IMR-90 (cell line): ENCODE measurements around the gene CACNA1I. TPM values are rescaled to one million over a fixed set of nuclear protein-coding genes. Genes with fewer than 3 reads are reported as not detected.

Experiments
- ATAC-seq: fragments of 200-7000 bp; cut with Tn5 transposase; 2 replicates; pipeline ENCODE4 v1.9.1; 2020; ENCODE audit warnings: low read depth, mild to moderate bottlenecking, moderate library complexity
- BruUV-seq: library from RNA; stranded (reverse); fragments of 400-500 nt; replicated peaks from 2 replicates; lab custom pipeline; 2021; lab: Mats Ljungman, UMichigan
- CTCF ChIA-PET: fragments of 300-600 bp; formaldehyde crosslinking; extraction: SDS; loops from one replicate; lab custom pipeline; 2021; ENCODE audit warnings: antibody characterized with exemption; lab: Yijun Ruan, JAX
- POLR2A ChIA-PET: fragments of 300-600 bp; sonication (Branson Sonifier 250); formaldehyde crosslinking; loops from one replicate; lab custom pipeline; 2022; ENCODE audit warnings: antibody characterized with exemption; ENCODE audit not compliant: unreplicated experiment; lab: Charles Lee
- DNase-seq: peaks from one replicate; pipeline ENCODE4 v3.0.0; 2013
- H2AFZ ChIP-seq: replicated peaks from 2 replicates; pipeline ENCODE3; 2013; ENCODE audit warnings: low read length, mild to moderate bottlenecking; ENCODE audit not compliant: poor library complexity
- H2AK5ac ChIP-seq: 2 replicates; pipeline ENCODE4 v1.6.1; 2013; ENCODE audit warnings: low read depth, low read length, inconsistent platforms
- H2AK9ac ChIP-seq: replicated peaks from 2 replicates; pipeline ENCODE3; 2013; ENCODE audit warnings: mild to moderate bottlenecking, low read depth, low read length, moderate library complexity; ENCODE audit not compliant: poor library complexity
- H2BK120ac ChIP-seq: 2 replicates; pipeline ENCODE4 v1.6.1; 2013; ENCODE audit warnings: low read depth, low read length, inconsistent platforms
- H2BK15ac ChIP-seq: 3 replicates; pipeline ENCODE4 v1.6.1; 2013; ENCODE audit warnings: low read depth, low read length, inconsistent platforms
- H2BK20ac ChIP-seq: 2 replicates; pipeline ENCODE4 v1.6.1; 2013; ENCODE audit warnings: low read depth, mild to moderate bottlenecking, inconsistent platforms, low read length, moderate library complexity
- H2BK5ac ChIP-seq: 2 replicates; pipeline ENCODE4 v1.6.1; 2013; ENCODE audit warnings: mild to moderate bottlenecking, low read depth, low read length, inconsistent platforms; ENCODE audit not compliant: poor library complexity, severe bottlenecking
- H3K14ac ChIP-seq: replicated peaks from 2 replicates; pipeline ENCODE4 v1.6.1; 2013; ENCODE audit warnings: low read depth, low read length, inconsistent platforms
- H3K18ac ChIP-seq: 2 replicates; pipeline ENCODE4 v1.6.1; 2013; ENCODE audit warnings: low read depth, low read length, control low read depth
- H3K23ac ChIP-seq: 2 replicates; pipeline ENCODE4 v1.6.1; 2013; ENCODE audit warnings: low read depth, low read length, inconsistent platforms
- H3K27ac ChIP-seq: 2 replicates; pipeline ENCODE4 v1.5.1; 2013; ENCODE audit warnings: mild to moderate bottlenecking, control low read depth, low read length; ENCODE audit not compliant: insufficient read depth
- H3K27me3 ChIP-seq: 2 replicates; pipeline ENCODE4 v1.6.1; 2013; ENCODE audit warnings: low read length; ENCODE audit not compliant: control insufficient read depth, insufficient read depth
- H3K36me3 ChIP-seq: 2 replicates; pipeline ENCODE4 v1.6.1; 2013; ENCODE audit warnings: low read length, mixed read lengths; ENCODE audit not compliant: control insufficient read depth, insufficient read depth
- H3K4ac ChIP-seq: 2 replicates; pipeline ENCODE4 v1.6.1; 2013; ENCODE audit warnings: low read depth, low read length, inconsistent platforms
- H3K4me1 ChIP-seq: 2 replicates; pipeline ENCODE4 v1.6.1; 2013; ENCODE audit warnings: low read length, mixed read lengths; ENCODE audit not compliant: control insufficient read depth, insufficient read depth
- H3K4me2 ChIP-seq: 2 replicates; pipeline ENCODE4 v1.6.1; 2013; ENCODE audit warnings: low read depth, mild to moderate bottlenecking, control low read depth, low read length, moderate library complexity
- H3K4me3 ChIP-seq: 2 replicates; pipeline ENCODE4 v1.5.1; 2013; ENCODE audit warnings: low read depth, mild to moderate bottlenecking, control low read depth, low read length, moderate library complexity; ENCODE audit not compliant: insufficient read depth
- H3K56ac ChIP-seq: 2 replicates; pipeline ENCODE4 v1.6.1; 2013; ENCODE audit warnings: low read length, inconsistent platforms; ENCODE audit not compliant: insufficient read depth; ENCODE audit errors: extremely low read depth
- H3K79me1 ChIP-seq, 2 experiments: 2 replicates each; pipeline ENCODE4 v1.6.1; 2013; ENCODE audit warnings: low read length in 2 of 2, inconsistent platforms in 1 of 2, low read depth in 1 of 2
- H3K9ac ChIP-seq: 2 replicates; pipeline ENCODE4 v1.6.1; 2013; ENCODE audit warnings: low read depth, low read length, control low read depth
- H3K9me1 ChIP-seq: 2 replicates; pipeline ENCODE4 v1.6.1; 2013; ENCODE audit warnings: low read length, inconsistent platforms; ENCODE audit not compliant: insufficient read depth
- H3K9me3 ChIP-seq: 2 replicates; pipeline ENCODE4 v1.6.1; 2013; ENCODE audit warnings: low read length; ENCODE audit not compliant: control insufficient read depth, insufficient read depth
- H4K20me1 ChIP-seq: 2 replicates; pipeline ENCODE4 v1.6.1; 2013; ENCODE audit warnings: low read length, inconsistent platforms; ENCODE audit not compliant: insufficient read depth
- H4K5ac ChIP-seq: 2 replicates; pipeline ENCODE4 v1.6.1; 2013; ENCODE audit warnings: mild to moderate bottlenecking, low read depth, low read length, control low read depth
- H4K8ac ChIP-seq, 2 experiments: 2 replicates each; pipeline ENCODE4 v1.6.1; 2013; ENCODE audit warnings: low read depth in 2 of 2, low read length in 2 of 2, control low read depth in 1 of 2, inconsistent platforms in 1 of 2
- H4K91ac ChIP-seq: 2 replicates; pipeline ENCODE4 v1.6.1; 2013; ENCODE audit warnings: low read depth, low read length, inconsistent platforms; ENCODE audit not compliant: insufficient read depth
- BHLHE40 ChIP-seq: fragments of 150-350 bp; IDR thresholded peaks from 2 replicates; pipeline ENCODE4 v1.6.1; 2016; ENCODE audit warnings: mild to moderate bottlenecking, low read depth, low read length
- CEBPB ChIP-seq: IDR thresholded peaks from 2 replicates; pipeline ENCODE4 v1.6.1; 2012; ENCODE audit warnings: low read depth, low read length, improper control_type of control experiment
- CHD1 ChIP-seq: IDR thresholded peaks from 2 replicates; pipeline ENCODE4 v1.6.1; 2012; ENCODE audit warnings: low read depth, low read length, improper control_type of control experiment
- ELK1 ChIP-seq: fragments of 150-350 bp; IDR thresholded peaks from 2 replicates; pipeline ENCODE4 v1.6.1; 2016; ENCODE audit warnings: low read depth, mild to moderate bottlenecking, low read length, moderate library complexity, borderline replicate concordance
- FOS ChIP-seq: fragments of 150-350 bp; IDR thresholded peaks from 2 replicates; pipeline ENCODE4 v1.6.1; 2016; ENCODE audit warnings: low read depth, low read length
- MAZ ChIP-seq: IDR thresholded peaks from 2 replicates; pipeline ENCODE4 v1.6.1; 2012; ENCODE audit warnings: low read depth, mild to moderate bottlenecking, low read length, improper control_type of control experiment, moderate library complexity, borderline replicate concordance
- MXI1 ChIP-seq: IDR thresholded peaks from 2 replicates; pipeline ENCODE4 v1.6.1; 2012; ENCODE audit warnings: low read depth, mild to moderate bottlenecking, low read length, moderate library complexity, borderline replicate concordance
- NFE2L2 ChIP-seq: fragments of 150-350 bp; IDR thresholded peaks from 2 replicates; pipeline ENCODE4 v1.6.1; 2016; ENCODE audit warnings: low read depth, mild to moderate bottlenecking, low read length
- RAD21 ChIP-seq: IDR thresholded peaks from 2 replicates; pipeline ENCODE4 v1.6.1; 2012; ENCODE audit warnings: low read length, improper control_type of control experiment
- RCOR1 ChIP-seq: IDR thresholded peaks from 2 replicates; pipeline ENCODE4 v1.6.1; 2012; ENCODE audit warnings: mild to moderate bottlenecking, low read length, improper control_type of control experiment; ENCODE audit not compliant: insufficient replicate concordance
- SMC3 ChIP-seq: fragments of 150-350 bp; IDR thresholded peaks from 2 replicates; pipeline ENCODE4 v1.6.1; 2016; ENCODE audit warnings: low read depth, mild to moderate bottlenecking, antibody characterized with exemption, low read length, moderate library complexity
- USF2 ChIP-seq: fragments of 150-350 bp; IDR thresholded peaks from 2 replicates; pipeline ENCODE4 v1.6.1; 2017; ENCODE audit warnings: mild to moderate bottlenecking, antibody characterized with exemption, low read length, low read depth
- WGBS, 2 experiments: methylation state at CpG; one replicate each; pipeline versions ENCODE4 v1.1.5 to v1.1.7; 2013; ENCODE audit warnings: missing lambda C conversion rate in 2 of 2; ENCODE audit not compliant: insufficient read length in 1 of 2; ENCODE audit errors: extremely low coverage in 2 of 2; 5-methylcytosine and 5-hydroxymethylcytosine counted together
- dilution Hi-C: fragments of 300-500 bp; cut with HindIII; formaldehyde crosslinking; loops from one replicate; pipeline ENCODE4 v1.14.3; 2018; ENCODE audit warnings: low sequenced_read_pairs; ENCODE audit not compliant: unreplicated experiment
- in situ Hi-C: fragments of 300-500 bp; cut with MboI; formaldehyde crosslinking; loops from 3 replicates; pipeline ENCODE4 v1.14.3; 2019; ENCODE audit warnings: low sequenced_read_pairs, inconsistent platforms, mixed read lengths
- intact Hi-C: fragments of 100-400 bp; cut with micrococcal nuclease; formaldehyde crosslinking; loops from 2 replicates; pipeline ENCODE4 v1.10.0; 2022
- polyA plus RNA-seq, 3 experiments: library from polyadenylated mRNA; depleted of rRNA; stranded (reverse); fragments of >200 nt; gene quantifications; 2 replicates each; pipeline ENCODE4 v1.2.3, GENCODE V29; 2012; ENCODE audit warnings: low replicate concordance in 1 of 3
- total RNA-seq: library from RNA; depleted of rRNA; stranded (reverse); fragments of >200 nt; gene quantifications from 2 replicates; pipeline ENCODE4 v1.2.3, GENCODE V29; 2012
- TF ChIP-seq, protein P1 (sequence below): conservative IDR thresholded peaks from 2 replicates; pipeline ENCODE4 v1.5.1; 2012; ENCODE audit warnings: mild to moderate bottlenecking, low read depth, low read length, improper control_type of control experiment

The CACNA1I gene
- total and polyA plus RNA-seq, 2 of the 4 experiments (the other 2 are of a cell fraction): under 0.01 to 0.02 TPM

- dilution Hi-C loops (no loop called here), in situ Hi-C loops (loop anchor here (10.0 kb wide), 2 partner anchors 652 to 812 kb away; partner anchors contain the start of gene ADSL)
- CTCF ChIA-PET: interaction anchor here (1.5 kb wide), 1 partner anchor 493 kb away, joined by 4 read pairs; no protein-coding TSS in a partner anchor
- TF ChIP-seq USF2: no peak
- TF ChIP-seq FOS: no peak
- TF ChIP-seq RAD21: no peak
- TF ChIP-seq SMC3: no peak
- TF ChIP-seq MXI1: no peak
- TF ChIP-seq BHLHE40: peak; percentile 36
- TF ChIP-seq, protein P1, sequence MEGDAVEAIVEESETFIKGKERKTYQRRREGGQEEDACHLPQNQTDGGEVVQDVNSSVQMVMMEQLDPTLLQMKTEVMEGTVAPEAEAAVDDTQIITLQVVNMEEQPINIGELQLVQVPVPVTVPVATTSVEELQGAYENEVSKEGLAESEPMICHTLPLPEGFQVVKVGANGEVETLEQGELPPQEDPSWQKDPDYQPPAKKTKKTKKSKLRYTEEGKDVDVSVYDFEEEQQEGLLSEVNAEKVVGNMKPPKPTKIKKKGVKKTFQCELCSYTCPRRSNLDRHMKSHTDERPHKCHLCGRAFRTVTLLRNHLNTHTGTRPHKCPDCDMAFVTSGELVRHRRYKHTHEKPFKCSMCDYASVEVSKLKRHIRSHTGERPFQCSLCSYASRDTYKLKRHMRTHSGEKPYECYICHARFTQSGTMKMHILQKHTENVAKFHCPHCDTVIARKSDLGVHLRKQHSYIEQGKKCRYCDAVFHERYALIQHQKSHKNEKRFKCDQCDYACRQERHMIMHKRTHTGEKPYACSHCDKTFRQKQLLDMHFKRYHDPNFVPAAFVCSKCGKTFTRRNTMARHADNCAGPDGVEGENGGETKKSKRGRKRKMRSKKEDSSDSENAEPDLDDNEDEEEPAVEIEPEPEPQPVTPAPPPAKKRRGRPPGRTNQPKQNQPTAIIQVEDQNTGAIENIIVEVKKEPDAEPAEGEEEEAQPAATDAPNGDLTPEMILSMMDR: no peak
- no peak for TF ChIP-seq CHD1
- no peak for TF ChIP-seq NFE2L2
- peak; percentile 66; the same call in 1 of the 2 replicates for TF ChIP-seq MAZ
- TF ChIP-seq CEBPB: peak; percentile 93
- no peak for TF ChIP-seq ELK1
- TF ChIP-seq RCOR1: no peak
Observed at GRCh38 chr22:39532215-39533073, 38.1 kb upstream of the CACNA1I start, which contains the start of gene RPS19BP1. Gene RPS19BP1 (minus strand): TSS chr22:39532748. CDS start chr22:39532738, 10 bp downstream.

More at GRCh38 chr22:39532215-39533073, 38.1 kb upstream of the CACNA1I start, which contains the start of gene RPS19BP1:
- Histone ChIP-seq H3K14ac (peak within 1 kb of the TSS; percentile 96), H2AFZ (peak within 1 kb of the TSS; percentile 92), H3K4ac (peak within 1 kb of the TSS; percentile 94), H3K18ac (peak within 1 kb of the TSS; percentile 12), H3K4me3 (peak within 1 kb of the TSS; percentile 74), H2AK5ac (peak within 1 kb of the TSS; percentile 90), H3K27ac (peak within 1 kb of the TSS; percentile 85), H3K9ac (peak within 1 kb of the TSS; percentile 87), H4K20me1 (peaks cover 36% of the 10 kb centered on the region), H2BK5ac (peak within 1 kb of the TSS; percentile 82), H2AK9ac (peak within 1 kb of the TSS; percentile 99), H3K79me1 (peaks cover 23 to 50% of the 10 kb centered on the region in 2 experiments), H3K9me3 (no peaks in the 10 kb centered on the region), H3K27me3 (no peaks in the 10 kb centered on the region), H2BK15ac (peak within 1 kb of the TSS; percentile 67; the same call in 1 of the 3 replicates), H4K91ac (peak within 1 kb of the TSS; percentile 86), H3K36me3 (peaks cover 12% of the 10 kb centered on the region), H3K9me1 (no peaks in the 10 kb centered on the region), H2BK20ac (no peak within 1 kb of the TSS), H4K8ac (peak within 1 kb of the TSS; percentile 95), H3K56ac (peak within 1 kb of the TSS; percentile 83), H3K4me2 (peak within 1 kb of the TSS; percentile 83), H4K5ac (peak within 1 kb of the TSS; percentile 57), H3K23ac (peak within 1 kb of the TSS; percentile 93), H2BK120ac (peak within 1 kb of the TSS; percentile 85), H3K4me1 (peaks cover 7% of the 10 kb centered on the region)
- BruUV-seq: no TSS peak
- POLR2A ChIA-PET: no interaction called here
- WGBS, 2 experiments: 0% methylated on average over 17 of the region's 67 CpGs; no CpG with 5 or more reads in 1 of the 2 experiments
- DNase-seq: peak; percentile 99
- intact Hi-C loops: loop anchor here (10.0 kb wide), 1 partner anchor 642 kb away; the partner anchor contains the start of gene TNRC6B
- peak; percentile 79 for ATAC-seq
